Measurements from ENCODE around the gene ROR1. TPM values are rescaled to one million over a fixed set of nuclear protein-coding genes. Genes with fewer than 3 reads are reported as not detected.

The ROR1 gene
- total and polyA plus RNA-seq, 7 donors: 0.13 to 2.8 (median 1.2) TPM

DNA sequence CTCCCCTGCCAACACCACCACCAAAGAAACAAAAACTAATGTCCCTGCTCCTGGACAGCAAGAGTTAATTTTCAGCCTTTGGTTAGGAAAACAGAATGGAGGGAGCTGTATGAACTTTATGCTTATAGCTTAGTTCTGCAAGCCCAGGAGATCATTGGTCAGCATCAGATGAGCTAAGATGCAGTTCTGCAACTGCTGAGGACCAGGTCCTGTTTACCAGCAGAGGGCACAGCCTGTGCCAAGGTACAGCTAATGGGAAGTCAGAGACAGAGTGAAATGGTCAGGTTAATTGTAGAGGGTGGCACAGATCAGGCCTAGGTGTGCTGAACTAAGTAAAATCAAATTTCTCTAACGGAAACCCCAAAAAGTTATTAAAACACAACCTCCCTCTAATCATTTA lies 161.3 kb downstream of the ROR1 start:
- TF ChIP-seq, protein P1, sequence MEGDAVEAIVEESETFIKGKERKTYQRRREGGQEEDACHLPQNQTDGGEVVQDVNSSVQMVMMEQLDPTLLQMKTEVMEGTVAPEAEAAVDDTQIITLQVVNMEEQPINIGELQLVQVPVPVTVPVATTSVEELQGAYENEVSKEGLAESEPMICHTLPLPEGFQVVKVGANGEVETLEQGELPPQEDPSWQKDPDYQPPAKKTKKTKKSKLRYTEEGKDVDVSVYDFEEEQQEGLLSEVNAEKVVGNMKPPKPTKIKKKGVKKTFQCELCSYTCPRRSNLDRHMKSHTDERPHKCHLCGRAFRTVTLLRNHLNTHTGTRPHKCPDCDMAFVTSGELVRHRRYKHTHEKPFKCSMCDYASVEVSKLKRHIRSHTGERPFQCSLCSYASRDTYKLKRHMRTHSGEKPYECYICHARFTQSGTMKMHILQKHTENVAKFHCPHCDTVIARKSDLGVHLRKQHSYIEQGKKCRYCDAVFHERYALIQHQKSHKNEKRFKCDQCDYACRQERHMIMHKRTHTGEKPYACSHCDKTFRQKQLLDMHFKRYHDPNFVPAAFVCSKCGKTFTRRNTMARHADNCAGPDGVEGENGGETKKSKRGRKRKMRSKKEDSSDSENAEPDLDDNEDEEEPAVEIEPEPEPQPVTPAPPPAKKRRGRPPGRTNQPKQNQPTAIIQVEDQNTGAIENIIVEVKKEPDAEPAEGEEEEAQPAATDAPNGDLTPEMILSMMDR (IDR thresholded peaks at IDR 0.05): peak; percentile 40
- ATAC-seq: peak; percentile 78 to 94 (median 84)
- no peak overlapping the region for H3K27ac ChIP-seq

DNA sequence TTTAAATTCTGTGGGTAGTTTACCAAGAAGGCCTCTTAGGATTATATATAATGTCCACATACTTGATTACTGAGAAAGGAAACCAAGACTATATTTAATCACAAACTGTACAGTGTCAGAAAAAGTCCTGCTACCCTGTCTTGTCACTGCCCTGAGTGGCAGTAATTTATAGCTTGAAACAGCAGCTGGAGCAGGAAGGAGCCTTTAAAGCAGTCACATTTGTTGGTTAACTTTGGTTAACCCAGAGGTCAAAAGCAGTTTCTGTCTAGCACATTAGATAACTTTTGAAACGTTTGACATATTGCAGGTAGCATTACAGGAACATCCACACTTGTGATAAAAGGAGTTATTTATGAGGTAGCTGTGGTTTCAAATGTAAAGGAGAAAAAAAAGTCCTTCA lies 161.7 kb downstream of the ROR1 start:
- WGBS, 3 donors: 8 to 30% (median 13%) methylated on average over 1 of the region's 1 CpG
- ATAC-seq: peak in 2 of 4 donors; percentile 54 to 67
- no peaks in the 10 kb centered on the region for H3K36me3 ChIP-seq (ENCODE audit: insufficient read depth in 1 of 2, low read depth in 1 of 2)
- no peak overlapping the region for H3K4me3 ChIP-seq
- no peaks in the 10 kb centered on the region for H3K9me3 ChIP-seq
- TF ChIP-seq, protein P1 (IDR thresholded peaks at IDR 0.05): no peak
- DNase-seq: no peak
- intact Hi-C loops (cut with DNase I): loop anchor here in 1 of 2 donors (10.0 kb wide), 1 partner anchor 199 kb away; no protein-coding TSS in a partner anchor
- H3K27ac ChIP-seq: no peak overlapping the region
- H3K27me3 ChIP-seq (ENCODE audit: insufficient read depth in 3 of 3, low read length in 2 of 3): no peaks in the 10 kb centered on the region
- H3K4me1 ChIP-seq: peaks cover 3% of the 10 kb centered on the region

More for the DNA sequence above, 161.3 kb downstream of the ROR1 start:
- no peak overlapping the region for H3K4me3 ChIP-seq
- H3K36me3 ChIP-seq (ENCODE audit: insufficient read depth in 1 of 2, low read depth in 1 of 2): no peaks in the 10 kb centered on the region
- 80 to 89% (median 84%) methylated on average over 1 of the region's 1 CpG for WGBS, 3 donors
- no peaks in the 10 kb centered on the region for H3K27me3 ChIP-seq (ENCODE audit: insufficient read depth in 3 of 3, low read length in 2 of 3)
- H3K9me3 ChIP-seq: no peaks in the 10 kb centered on the region
- H3K4me1 ChIP-seq: peaks cover 3% of the 10 kb centered on the region
- DNase-seq: no peak
- intact Hi-C loops (cut with DNase I): loop anchor here in 1 of 2 donors (10.0 kb wide), 1 partner anchor 200 kb away; no protein-coding TSS in a partner anchor

DNA sequence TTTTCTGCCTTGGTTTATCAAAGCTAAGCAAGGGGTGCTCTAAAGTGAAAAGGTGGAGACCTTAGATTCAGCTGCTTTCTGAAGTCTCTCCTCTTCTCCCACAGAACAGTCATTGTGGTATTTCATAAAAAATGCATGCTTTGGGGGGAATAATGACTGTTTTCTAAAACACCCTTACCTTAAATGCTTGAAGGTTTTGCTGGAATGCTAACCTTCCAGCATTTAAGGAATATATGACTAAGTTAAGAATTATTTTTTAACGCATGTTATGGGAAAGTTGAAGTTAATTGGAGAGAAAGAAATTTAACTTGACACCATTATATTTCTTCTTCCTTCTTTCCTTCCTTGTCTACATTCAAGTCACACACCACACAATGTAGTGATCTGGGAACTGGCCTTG lies 162.5 kb downstream of the ROR1 start:
- no peak for ATAC-seq
- H3K27me3 ChIP-seq (ENCODE audit: insufficient read depth in 3 of 3, low read length in 2 of 3): no peaks in the 10 kb centered on the region
- H3K36me3 ChIP-seq (ENCODE audit: insufficient read depth in 1 of 2, low read depth in 1 of 2): no peaks in the 10 kb centered on the region
- WGBS, 3 donors: 94 to 97% (median 95%) methylated on average over 1 of the region's 1 CpG
- H3K9me3 ChIP-seq: no peaks in the 10 kb centered on the region
- H3K4me3 ChIP-seq: no peak overlapping the region
- peaks cover 2% of the 10 kb centered on the region for H3K4me1 ChIP-seq
- intact Hi-C loops (cut with DNase I): loop anchor here in 1 of 2 donors (10.0 kb wide), 1 partner anchor 199 kb away; no protein-coding TSS in a partner anchor
- DNase-seq: no peak
- no peak overlapping the region for H3K27ac ChIP-seq
- TF ChIP-seq, protein P1 (IDR thresholded peaks at IDR 0.05): no peak

DNA sequence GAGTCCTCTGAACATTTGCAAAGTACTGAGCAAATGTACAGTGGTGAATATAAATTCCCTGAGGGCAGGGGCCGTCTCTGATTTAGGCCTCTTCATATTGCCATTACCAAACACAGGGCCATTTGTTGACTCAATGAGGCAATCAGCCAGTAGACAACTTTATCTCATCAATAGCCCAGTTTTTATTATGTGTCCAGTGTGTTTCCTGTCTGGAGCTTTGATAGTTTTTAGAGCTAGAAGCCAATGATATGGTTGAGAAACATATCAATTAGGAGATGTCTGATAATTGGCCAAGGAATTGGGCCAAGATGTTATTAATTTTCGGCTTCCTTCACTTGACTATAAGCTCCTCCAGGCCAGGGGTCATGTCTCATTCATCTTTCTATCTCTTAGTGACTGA lies 163.0 kb downstream of the ROR1 start:
- TF ChIP-seq, protein P1 (IDR thresholded peaks at IDR 0.05): no peak
- no peaks in the 10 kb centered on the region for H3K36me3 ChIP-seq (ENCODE audit: insufficient read depth in 1 of 2, low read depth in 1 of 2)
- no peak for ATAC-seq

More for the DNA sequence above, 163.0 kb downstream of the ROR1 start:
- no peak overlapping the region for H3K4me3 ChIP-seq
- H3K9me3 ChIP-seq: no peaks in the 10 kb centered on the region
- H3K27ac ChIP-seq: no peak overlapping the region
- WGBS, 3 donors: 79 to 87% (median 82%) methylated on average over 2 of the region's 2 CpGs
- DNase-seq: no peak
- intact Hi-C loops (cut with DNase I): loop anchor here in 1 of 2 donors (10.0 kb wide), 1 partner anchor 198 kb away; no protein-coding TSS in a partner anchor
- no peaks in the 10 kb centered on the region for H3K4me1 ChIP-seq
- H3K27me3 ChIP-seq (ENCODE audit: insufficient read depth in 3 of 3, low read length in 2 of 3): no peaks in the 10 kb centered on the region
